Glomerular visceral epithelial cell (primary cell): ENCODE data around the gene HRH3.

ENCODE experiments used
- DNase-seq: peaks from one replicate; pipeline ENCODE4 v3.0.0-alpha.2; 2016; ENCODE audit errors: extremely low spot score

The HRH3 gene

GRCh38 chr20:62229667-62230066, 9.6 kb upstream of the HRH3 start:
- DNase-seq, result no peak

- DNase-seq, result no peak
Measured at GRCh38 chr20:62228982-62229545, 9.0 kb upstream of the HRH3 start.

GRCh38 chr20:62227977-62228958, 8.2 kb upstream of the HRH3 start:
- no peak for DNase-seq

- no peak for DNase-seq
Measured at GRCh38 chr20:62227591-62227976, 7.5 kb upstream of the HRH3 start.

GRCh38 chr20:62226707-62227590, 6.9 kb upstream of the HRH3 start:
- DNase-seq, result no peak

- no peak for DNase-seq
Measured at GRCh38 chr20:62225820-62226635, 6.0 kb upstream of the HRH3 start.

GRCh38 chr20:62225026-62225425, 4.9 kb upstream of the HRH3 start:
- DNase-seq, result no peak

GRCh38 chr20:62224113-62224855, 4.2 kb upstream of the HRH3 start:
- DNase-seq, result no peak

- DNase-seq, result no peak
Measured at GRCh38 chr20:62223571-62223970, 3.5 kb upstream of the HRH3 start.

GRCh38 chr20:62222972-62223371, 2.9 kb upstream of the HRH3 start:
- DNase-seq, result no peak

- no peak for DNase-seq
Measured at GRCh38 chr20:62222266-62222850, 2.3 kb upstream of the HRH3 start.

- no peak for DNase-seq
Measured at GRCh38 chr20:62220666-62221568, 839 bp upstream of the HRH3 start.

GRCh38 chr20:62219101-62219991, 732 bp downstream of the HRH3 start:
- DNase-seq, result no peak

- DNase-seq, result no peak
Measured at GRCh38 chr20:62217913-62218773, 1.9 kb downstream of the HRH3 start.

- no peak for DNase-seq
Measured at GRCh38 chr20:62216636-62217566, 3.2 kb downstream of the HRH3 start.

GRCh38 chr20:62215991-62216635, 4.0 kb downstream of the HRH3 start:
- DNase-seq, result no peak
